SIG-M5 treated with dmso at 0.1 percent for 504 hours (cell line): ENCODE measurements around the gene KCTD18.

Source experiments
- DNase-seq: peaks from one replicate; lab custom pipeline; 2025; ENCODE audit not compliant: unreplicated experiment; lab: John Stamatoyannopoulos, UW

The KCTD18 gene

DNA sequence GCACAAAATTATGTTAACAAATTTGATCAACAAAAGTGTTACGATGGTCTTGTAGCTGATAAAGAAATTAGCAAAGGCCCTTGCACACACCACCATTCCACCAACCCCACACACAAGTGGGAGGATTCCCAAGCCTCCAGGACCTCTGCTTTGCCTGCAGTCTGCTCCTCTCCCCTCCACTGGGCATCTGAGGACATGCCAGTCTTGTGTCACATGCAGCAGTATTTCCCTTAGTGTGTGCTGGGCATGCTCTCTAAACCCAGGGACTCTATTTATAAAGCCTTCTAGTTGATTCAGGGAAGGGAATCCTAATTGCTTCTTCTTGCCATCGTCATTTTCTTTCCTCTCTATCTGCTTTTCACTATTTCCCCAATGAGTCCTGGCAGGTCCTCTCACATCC lies 53.3 kb downstream of the KCTD18 start:
- DNase-seq = no peak

DNA sequence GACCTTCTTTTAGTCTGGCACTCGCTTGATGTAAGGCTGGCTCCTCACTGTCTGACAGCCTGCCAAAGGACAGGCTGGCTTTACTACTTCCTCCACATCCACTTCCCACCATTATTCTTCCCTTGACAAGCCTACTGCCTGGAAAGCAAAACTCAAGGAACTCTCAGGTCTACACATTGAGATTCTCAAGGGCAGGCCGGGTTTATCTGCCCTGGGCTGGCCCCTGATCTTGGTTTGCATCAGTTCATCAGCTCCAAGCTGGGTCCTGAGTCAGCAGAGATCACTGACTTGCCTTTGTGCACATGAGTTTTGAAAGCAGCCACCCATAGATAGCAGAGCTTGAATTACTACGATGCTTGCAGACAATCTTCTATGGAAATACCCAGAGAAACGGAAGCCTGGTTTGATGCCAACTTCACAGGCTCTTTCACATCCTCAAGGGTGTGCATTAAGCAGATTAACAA lies 53.9 kb downstream of the KCTD18 start:
- peak; percentile 17 for DNase-seq

DNA sequence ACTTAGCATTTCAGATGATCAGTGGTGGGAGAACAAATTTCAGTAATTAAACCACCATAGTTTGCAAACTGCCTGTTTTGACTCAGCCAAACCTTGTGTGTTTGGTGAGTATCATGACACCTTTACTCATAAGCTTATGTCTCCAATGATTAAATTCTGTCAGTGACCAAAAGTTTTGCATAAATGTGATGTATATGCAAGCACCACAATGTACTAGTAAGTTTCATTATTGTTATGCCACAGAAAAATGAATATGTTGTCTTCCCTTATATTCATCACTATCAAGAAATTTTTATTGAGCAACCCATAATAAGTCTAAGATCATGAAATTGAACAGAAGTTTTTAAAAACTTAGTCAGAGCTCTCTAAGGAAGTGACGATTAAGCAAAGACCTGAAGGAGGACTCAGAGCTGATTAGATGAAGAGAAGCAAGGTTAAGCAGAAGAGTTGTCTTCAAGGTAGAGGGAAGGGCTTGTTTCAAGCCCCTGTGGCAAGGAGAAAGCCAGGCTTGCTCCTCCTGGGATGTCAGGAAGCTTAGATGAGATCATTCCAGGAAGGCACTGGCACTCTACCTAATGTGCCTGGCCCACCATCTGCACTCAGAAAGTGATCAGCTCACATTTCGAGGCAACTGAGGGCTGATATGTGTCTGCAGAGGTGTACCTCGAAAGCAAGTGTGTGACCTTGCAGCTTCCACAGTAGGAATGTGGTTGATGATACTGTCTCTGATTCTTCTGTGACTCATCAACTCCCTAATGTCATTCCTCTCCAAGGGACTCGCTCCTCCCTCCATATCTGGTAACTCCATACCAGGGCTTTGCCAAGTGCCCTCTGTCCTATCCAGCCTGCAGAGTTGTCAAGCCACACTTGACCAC lies 54.7 kb downstream of the KCTD18 start:
- no peak for DNase-seq

DNA sequence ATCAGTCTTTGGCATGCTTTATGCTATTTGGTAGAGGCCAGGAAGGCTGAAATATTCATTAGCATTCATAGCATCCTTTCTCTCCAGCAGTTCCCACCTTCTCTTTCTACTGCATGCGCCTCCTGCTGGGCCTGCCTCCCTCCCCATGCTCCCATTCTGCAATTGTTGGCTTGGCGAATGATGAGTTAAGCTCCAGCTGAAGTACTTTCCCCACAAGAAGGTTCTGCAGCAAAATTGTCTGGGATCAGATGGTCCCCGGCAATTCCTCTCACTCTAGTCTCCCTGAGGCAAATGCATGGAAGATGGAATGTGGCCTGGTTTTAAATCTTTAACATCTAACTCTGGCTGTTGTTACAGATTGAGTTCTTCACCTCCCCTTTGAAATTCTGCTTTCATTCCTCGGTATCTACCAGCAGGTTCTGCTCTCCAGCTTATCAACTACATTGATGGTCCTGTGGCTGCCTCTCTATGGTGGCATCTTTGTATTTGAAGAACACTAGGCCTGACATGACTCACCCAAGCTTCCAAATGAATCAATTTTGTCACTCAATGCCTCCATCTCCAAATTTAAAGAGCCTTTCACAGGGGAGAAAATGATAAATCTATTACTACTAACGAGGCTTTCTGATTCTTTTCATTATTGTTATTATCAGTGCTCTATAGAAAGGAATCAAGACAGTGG lies 55.9 kb downstream of the KCTD18 start:
- no peak for DNase-seq

DNA sequence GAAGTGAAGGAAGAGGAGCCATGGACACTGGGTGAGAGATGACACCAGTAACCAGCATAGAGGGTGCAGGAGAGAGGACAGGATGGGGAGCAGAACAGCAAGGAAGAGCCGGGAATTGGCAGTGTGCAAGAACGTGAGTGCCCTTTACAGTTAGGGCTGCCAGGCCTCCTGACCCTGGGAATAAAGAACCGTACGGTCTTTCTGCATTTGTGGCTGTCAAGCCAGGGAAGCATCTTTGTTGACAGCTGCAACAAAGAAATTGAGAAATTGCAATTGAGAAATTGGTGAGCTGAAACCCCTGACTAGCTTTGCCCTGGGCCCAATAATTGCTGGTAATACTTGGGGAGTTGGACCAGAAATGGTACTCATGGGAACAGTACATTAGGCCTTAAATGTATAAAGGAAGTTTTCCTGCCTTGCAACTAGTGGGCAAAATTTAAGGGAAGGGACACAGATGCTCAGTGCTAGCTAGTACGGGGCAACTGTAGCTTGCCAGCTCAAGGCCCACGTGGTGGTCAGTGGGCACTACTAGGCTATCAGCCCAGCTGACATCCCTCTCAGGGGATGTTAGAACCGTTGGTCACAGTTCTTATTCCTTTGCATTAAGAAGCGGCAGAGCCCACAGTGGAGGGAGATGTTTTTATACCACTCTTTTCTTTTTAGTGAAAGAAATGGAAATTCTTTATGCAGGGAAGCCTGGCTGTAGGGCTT lies 56.6 kb downstream of the KCTD18 start:
- DNase-seq = no peak

DNA sequence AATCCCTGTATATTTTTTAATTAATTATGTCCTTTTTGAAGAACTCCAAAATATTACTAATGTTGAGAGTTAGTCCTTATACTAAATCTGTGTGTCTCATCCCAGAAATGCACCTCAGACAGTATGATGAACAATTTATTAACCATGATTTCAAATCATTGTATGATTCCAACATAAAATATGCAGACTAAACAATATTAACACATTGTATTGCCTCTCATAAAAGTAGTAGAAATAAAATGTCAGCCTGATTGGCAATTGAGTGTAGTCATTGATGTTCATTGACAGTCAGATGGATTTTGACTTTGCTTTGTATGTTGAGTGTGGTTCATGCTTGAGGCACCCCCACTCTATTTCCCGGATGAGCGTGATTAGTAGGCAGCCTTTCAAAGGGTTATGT lies 57.5 kb downstream of the KCTD18 start:
- DNase-seq = no peak

DNA sequence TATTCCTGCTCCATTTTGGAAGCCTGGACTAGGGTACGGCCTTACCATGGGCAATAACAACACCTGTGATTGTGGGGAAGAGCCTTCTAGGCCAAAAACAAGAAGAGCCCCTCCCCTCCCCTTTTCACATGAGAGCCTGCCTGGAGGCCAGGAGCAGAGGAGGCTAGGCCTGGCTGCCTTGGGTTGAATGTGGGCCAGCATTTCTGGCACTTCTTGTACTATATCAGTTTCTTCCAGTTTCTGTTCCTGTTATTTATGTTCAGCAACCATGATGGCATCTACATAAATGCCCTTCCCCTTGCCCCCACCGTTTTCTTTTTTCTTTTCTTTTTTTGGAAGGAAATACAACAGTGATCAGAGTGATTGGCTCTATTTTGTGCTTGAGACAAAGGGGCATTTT lies 58.4 kb downstream of the KCTD18 start:
- peak; percentile 10 for DNase-seq

DNA sequence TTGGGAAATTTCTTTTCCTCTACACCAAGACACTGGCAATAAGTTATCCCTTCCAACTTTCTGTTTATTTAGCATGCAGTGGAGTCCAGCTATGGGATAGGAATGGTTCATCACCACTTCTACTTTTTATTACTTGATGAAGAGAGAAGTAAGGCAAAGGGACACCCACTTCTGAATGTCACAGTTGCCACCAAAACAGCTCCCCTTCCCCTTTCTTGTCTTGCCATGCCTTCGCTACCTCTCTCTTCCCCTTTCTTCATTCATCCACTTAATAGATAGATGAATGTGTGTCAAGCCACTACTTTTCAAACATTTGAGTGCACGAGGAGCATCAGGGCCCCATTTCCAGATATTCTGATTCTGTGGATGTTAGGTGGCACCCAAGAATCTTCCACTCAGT lies 59.6 kb downstream of the KCTD18 start:
- peak; percentile 59 for DNase-seq

DNA sequence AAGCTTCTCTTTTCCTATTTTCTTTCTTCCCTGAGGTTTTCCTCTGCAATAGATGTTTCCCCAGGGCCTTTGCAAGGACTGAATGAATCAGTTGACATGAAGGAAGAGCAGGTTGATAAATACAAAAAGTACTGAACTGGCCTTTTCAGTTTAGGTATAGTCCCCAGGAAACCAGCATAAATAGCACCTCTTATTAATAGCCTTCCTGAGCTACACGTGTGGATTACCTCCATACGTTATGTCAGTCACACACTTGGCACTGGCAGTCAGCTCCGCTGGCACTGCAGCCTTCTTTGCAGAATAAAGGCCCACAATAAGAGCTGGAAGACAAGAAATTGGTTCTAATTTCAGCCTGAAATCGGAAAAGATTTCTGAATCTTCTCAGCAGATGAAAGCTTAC lies 60.7 kb downstream of the KCTD18 start:
- DNase-seq = no peak

DNA sequence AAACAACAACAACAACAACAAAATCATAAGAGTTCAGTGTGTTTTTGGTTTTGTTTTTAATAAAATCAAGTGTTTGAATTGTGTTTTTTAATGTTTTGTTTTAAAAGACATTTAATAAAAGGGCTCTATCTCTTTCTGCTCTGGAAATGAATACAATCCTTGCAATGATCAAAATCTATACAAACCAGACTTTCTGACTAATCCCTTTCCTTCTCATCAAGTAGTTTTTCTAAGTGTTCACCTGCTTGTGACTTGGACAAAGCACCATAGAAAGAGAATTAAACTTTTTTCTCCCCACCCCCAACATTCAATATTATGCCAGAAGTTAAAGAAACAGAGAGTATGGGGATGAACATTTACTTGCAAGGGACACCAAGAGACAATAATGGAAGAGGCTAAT lies 61.4 kb downstream of the KCTD18 start:
- DNase-seq = no peak

DNA sequence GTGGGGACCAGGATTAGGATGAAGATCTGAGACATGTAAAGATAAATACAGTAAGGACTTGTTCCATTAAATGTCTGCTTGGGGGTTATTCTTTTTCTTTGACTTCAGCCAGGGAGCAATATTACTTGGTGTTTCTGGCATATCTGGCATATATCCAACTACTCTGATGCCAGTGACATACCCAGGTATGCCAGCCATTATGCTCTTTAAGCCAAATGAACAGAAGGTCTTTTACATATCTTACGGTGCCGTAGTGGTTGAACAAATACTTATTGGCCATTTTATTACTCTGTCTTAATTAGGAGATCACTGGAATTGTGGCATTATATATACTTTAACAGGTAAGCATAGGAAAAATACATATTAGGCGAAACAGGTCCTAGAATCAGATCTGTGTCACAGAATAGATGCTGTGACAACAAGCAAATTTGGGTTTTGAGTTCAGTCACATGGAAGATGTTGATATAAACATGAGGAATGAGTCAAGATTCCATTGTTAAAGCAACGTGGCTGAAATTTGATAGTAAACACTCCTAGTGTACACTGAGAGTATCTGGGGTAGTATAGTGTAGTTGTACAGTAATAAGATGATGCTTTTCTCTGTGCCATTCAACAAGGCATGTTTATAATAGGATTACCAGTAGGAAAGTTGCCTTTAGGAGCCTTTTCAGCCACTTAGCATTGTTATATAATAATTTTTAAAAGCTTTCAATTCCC lies 62.6 kb downstream of the KCTD18 start:
- DNase-seq = no peak

DNA sequence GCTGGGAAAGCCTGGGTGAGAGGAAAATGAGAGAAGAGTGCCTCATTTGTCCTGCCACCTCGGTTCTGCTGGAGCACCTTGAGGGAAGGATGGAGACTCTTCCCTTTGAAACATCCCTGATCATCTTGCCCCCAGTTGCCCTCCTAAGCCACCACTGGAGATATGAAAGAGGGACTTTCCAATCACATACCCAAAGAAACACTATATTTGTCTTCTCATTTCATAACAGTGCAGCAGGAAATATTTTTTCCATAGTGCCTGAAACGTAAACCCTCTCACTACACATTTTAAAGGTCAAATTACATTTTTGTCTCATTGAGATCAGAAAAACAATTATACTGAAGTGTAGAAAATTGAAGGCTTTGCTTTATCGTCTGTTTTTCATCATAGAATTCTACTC lies 63.3 kb downstream of the KCTD18 start:
- no peak for DNase-seq

DNA sequence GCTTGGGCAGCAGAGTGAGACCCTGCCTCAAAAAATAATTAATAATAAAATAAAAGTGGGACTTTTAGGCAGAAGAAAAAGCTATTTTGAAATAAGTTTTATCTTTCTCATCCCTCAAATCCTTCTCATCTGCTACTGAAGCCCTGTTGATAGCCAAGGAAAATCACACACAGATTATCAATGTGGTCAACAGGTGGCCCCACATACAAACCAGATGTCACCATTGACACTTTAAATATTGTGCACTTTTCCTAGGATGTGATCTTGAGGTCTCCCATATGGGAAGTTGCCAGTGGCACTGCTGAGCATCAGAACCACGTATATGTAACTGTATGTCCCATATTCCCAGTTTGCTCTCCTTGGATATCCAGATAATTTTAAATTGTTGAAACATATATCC lies 64.6 kb downstream of the KCTD18 start:
- DNase-seq = no peak

DNA sequence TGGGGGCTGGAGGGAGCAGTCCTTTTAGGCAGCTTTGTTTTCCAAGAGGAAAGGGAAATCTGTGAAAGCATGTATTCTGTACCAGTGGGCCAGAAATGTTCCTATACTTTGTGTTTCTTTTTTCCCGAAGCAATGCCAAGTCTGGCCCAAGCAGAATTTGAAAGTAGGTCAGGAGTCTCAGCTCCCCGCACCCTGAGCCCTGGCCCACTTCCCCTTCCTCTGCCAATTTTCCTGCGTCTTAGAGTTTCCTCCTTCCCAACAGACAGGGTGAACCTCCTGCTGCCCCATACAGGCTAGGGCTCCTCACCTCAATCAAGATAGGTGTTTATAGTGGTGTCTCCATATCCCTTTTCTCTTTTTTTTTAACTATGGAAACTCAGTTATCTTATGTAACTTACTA lies 65.3 kb downstream of the KCTD18 start:
- no peak for DNase-seq

DNA sequence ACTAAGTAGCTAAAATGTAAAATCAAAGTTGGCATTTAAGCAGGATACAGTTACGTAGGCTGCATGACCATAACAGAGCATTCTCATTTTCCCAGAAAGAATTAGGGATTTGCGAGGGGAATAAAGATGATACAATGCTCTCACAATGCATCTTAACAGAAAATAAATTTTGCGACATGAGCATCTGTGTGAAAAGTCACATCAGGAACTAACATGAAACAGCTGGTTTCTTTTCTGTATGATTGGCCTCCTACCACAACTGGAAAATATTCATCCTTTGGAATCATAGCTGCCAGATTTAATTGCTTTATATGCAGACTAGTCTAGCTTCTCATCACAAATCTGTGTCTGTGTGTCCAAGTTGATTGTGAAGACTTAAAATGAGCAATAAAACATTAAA lies 66.0 kb downstream of the KCTD18 start:
- no peak for DNase-seq

DNA sequence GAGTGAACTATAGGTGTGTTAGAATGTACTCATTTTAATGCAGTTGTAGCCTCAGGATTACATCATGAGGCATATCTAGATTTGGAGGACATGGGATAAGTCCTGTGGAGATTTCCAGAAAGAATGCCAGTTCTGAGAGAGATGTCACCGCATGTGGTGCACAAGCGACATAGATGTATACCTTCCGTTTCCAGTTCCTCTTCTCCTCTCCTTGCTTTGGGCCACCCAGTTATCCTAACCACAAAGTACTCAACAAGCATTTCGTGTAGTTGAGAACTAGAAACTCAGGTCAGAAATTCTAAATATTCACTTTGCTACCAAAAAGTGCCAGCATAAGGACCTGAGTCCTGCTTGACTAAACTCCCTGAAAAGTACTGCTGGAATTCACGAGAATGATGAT lies 66.5 kb downstream of the KCTD18 start:
- DNase-seq = peak; percentile 8

DNA sequence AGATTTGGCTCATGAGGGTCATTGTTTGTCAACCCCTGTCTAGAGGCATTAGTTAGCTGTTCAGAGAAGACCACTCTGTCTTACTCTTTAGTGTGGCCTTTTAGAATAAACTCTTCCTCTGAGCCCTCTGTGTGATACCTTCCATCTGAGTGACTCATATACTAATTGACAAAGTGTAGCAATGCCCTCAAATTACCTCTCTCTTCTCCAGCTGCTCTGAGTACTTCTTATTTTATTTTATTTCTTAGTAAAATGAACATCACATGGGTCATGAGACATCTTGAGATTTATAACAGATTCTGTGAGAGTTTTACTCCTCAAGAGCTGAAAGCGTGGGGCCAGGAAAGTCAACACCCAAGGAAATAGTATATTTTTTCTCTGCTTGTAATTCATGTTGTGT lies 67.4 kb downstream of the KCTD18 start:
- no peak for DNase-seq

DNA sequence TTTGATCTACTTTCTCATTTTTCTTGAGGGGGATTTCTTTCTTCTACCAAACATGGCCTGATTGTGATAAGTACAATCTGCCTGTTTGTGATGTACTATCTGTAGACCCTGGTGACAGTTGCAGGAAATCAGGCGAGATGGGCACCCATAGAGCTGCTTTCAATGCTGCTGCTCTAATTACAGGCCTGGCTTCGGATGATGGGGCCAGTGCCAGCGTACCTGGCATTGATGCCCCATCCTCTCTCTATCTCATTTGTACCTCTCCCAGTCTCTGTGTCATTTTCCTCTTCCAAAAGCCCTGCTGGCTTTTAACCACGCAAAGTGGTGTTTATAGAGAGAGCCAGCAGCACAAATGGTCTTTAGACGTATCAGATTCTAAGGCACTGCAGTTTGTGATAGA lies 69.9 kb downstream of the KCTD18 start:
- no peak for DNase-seq
